HG02840 (cell line): Measurements from ENCODE around the gene FCER1G.

Experiments
- ATAC-seq: cut with Tn5 transposase; IDR thresholded peaks from one replicate; pipeline ENCODE4 v1.9.1; 2021; ENCODE audit warnings: mild to moderate bottlenecking, moderate library complexity, moderate number of reproducible peaks; ENCODE audit not compliant: unreplicated experiment, low FRiP score

The FCER1G gene

DNA sequence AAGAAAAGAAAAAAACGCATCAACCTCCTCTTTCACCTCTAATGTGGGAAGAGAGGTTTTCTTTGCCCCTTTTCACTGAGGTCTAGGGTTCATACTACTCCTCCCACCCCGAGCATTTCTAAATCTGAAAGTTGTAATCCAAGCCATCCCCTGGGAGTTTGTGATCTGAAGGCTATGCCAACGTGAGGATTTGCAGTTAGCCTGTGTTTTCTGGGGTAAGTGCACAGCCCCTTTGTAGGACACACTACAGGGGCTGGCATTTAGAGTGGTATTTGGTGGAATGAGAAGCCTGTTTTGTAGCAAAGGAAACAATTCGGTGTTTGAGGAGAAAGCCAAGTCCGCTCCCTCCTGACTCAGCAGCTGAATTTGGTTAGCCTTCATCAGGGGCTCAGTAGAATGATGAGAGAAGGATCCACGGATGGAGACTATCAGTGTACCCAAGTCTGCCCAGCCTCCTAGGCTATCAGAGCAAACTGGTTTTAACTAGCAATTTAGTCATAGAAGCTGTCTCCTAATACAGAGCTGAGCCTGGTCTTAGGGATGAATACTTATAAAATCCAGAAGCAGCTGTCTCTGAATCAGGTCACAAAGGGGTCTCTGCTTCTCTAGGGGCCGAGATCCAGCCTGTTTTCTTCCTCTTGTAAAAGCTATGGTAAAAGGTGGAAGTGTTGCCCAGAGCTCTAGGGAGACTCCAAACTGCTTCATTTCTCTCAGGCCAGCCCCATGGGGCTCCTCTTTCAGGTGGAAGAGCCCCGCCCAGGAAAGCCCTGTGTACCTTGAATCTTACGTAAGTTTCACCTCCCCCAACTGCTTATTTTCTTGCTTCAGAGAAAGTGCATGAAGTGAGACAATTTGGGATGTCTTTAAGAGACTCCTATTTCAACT, 45.5 kb downstream of the FCER1G start:
- no peak for ATAC-seq

GRCh38 chr1:161261261-161262235, 46.5 kb downstream of the FCER1G start:
- ATAC-seq, result no peak

GRCh38 chr1:161265305-161265704, 50.2 kb downstream of the FCER1G start:
- no peak for ATAC-seq

- ATAC-seq, result no peak
These were observed 51.1 kb downstream of the FCER1G start for GRCh38 chr1:161266202-161266601.

DNA sequence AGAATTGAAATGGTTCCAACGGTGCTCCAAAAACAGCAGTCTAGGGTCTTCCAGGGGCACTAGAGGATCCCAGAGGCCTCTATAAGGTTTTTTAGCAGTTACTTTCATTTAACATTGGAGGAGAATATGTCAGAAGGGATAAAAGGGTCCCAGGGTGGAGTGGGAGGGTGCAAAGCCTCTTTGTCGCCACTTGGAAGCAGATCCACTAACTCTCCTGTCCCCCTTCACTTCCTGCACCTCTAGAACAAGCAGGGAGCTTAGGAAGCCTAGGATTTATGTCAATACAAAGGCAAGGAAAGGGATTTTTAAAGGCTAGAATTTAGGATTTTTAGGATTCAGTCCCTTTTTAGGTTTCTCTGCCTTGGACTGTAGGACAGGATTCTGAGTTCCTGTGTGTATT, 51.7 kb downstream of the FCER1G start:
- no peak for ATAC-seq

- ATAC-seq, result no peak
These were observed 52.2 kb downstream of the FCER1G start for GRCh38 chr1:161267321-161267720.
